H1 (cell line): Measurements from ENCODE around the gene PAPOLG. TPM values are rescaled to one million over a fixed set of nuclear protein-coding genes. Genes with fewer than 3 reads are reported as not detected.

Experiments
- CEBPB ChIP-seq: IDR thresholded peaks from 2 replicates; pipeline ENCODE4 v1.6.1; 2012; ENCODE audit warnings: low read depth, low read length
- CHD7 ChIP-seq: fragments of 300-600 bp; sonication (generic); IDR thresholded peaks from 2 replicates; pipeline ENCODE4 v1.7.1; 2012; ENCODE audit warnings: low read length, moderate library complexity, mild to moderate bottlenecking, inconsistent platforms; ENCODE audit not compliant: insufficient replicate concordance
- CREB1 ChIP-seq: IDR thresholded peaks from 2 replicates; pipeline ENCODE4 v1.6.1; 2012; ENCODE audit warnings: inconsistent platforms
- GABPA ChIP-seq: IDR thresholded peaks from 2 replicates; pipeline ENCODE4 v1.6.1; 2011; ENCODE audit warnings: mild to moderate bottlenecking, low read length, moderate library complexity, borderline replicate concordance; ENCODE audit not compliant: insufficient read depth
- JUND ChIP-seq: IDR thresholded peaks from 2 replicates; pipeline ENCODE4 v1.6.1; 2011; ENCODE audit warnings: mild to moderate bottlenecking, improper control_type of control experiment, low read length
- POLR2A ChIP-seq, 2 experiments: IDR thresholded peaks; 1 replicate in 1 of 2; 2 replicates in 1 of 2; pipeline ENCODE4 v1.6.1; 2011; ENCODE audit warnings: low read depth in 2 of 2, low read length in 2 of 2, mild to moderate bottlenecking in 2 of 2; ENCODE audit errors: control extremely low read depth in 1 of 2
- POU5F1 ChIP-seq: IDR thresholded peaks from 2 replicates; pipeline ENCODE4 v1.6.1; 2011; ENCODE audit warnings: low read depth, mild to moderate bottlenecking, low read length, moderate library complexity
- RXRA ChIP-seq: IDR thresholded peaks from 2 replicates; pipeline ENCODE4 v1.6.1; 2011; ENCODE audit warnings: low read depth, mild to moderate bottlenecking, low read length, moderate library complexity; ENCODE audit not compliant: insufficient read depth
- TCF12 ChIP-seq: IDR thresholded peaks from 2 replicates; pipeline ENCODE4 v1.6.1; 2011; ENCODE audit warnings: low read depth, mild to moderate bottlenecking, low read length
- TEAD4 ChIP-seq: IDR thresholded peaks from 2 replicates; pipeline ENCODE4 v1.6.1; 2012; ENCODE audit warnings: low read depth, low read length, inconsistent platforms, mixed read lengths
- polyA plus RNA-seq, 7 experiments: library from polyadenylated mRNA; depleted of rRNA in 3 of 7; stranded (reverse) in 5 of 7; unstranded in 2 of 7; fragments of >200 nt in 5 of 7; fragments of 200-250 nt in 2 of 7; gene quantifications; 1 replicate in 5 of 7; 2 replicates in 1 of 7; 4 replicates in 1 of 7; pipeline versions ENCODE4 v1.2.1 to v1.2.3, GENCODE V29; 2011 to 2013; ENCODE audit warnings: missing spikeins in 2 of 7, mixed read lengths in 2 of 7
- total RNA-seq: library from RNA; stranded (reverse); fragmentation: NEBNext Ultra II Directional; extraction: Animal tissue kit (Norgen Biotek cat#: 25700); gene quantifications from 2 replicates; pipeline ENCODE4 v1.2.1, GENCODE V29; 2021

PAPOLG gene
- total and polyA plus RNA-seq, 2 of the 8 experiments (the other 6 are each of a cell fraction or from before 2014, with no cell fraction given) = 6.5 to 21.5 TPM

- no peak for TF ChIP-seq TEAD4
- no peak for TF ChIP-seq JUND
- TF ChIP-seq GABPA = no peak
- no peak for TF ChIP-seq CREB1
- no peak for TF ChIP-seq CEBPB
- no peak for TF ChIP-seq RXRA
- no peak for TF ChIP-seq POLR2A (IDR thresholded peaks at IDR 0.05; ENCODE audit: control extremely low read depth in 1 of 2, low read depth in 2 of 2, low read length in 2 of 2)
- no peak for TF ChIP-seq TCF12
- TF ChIP-seq CHD7 = no peak
- no peak for TF ChIP-seq POU5F1
Measured at GRCh38 chr2:60832621-60833020, 76.6 kb downstream of the PAPOLG start (continued).
